ENCODE results near the gene PYGO2.
A peak's percentile ranks its signal among the peaks of the same experiment; 100 is the strongest.

Gene PYGO2

DNA sequence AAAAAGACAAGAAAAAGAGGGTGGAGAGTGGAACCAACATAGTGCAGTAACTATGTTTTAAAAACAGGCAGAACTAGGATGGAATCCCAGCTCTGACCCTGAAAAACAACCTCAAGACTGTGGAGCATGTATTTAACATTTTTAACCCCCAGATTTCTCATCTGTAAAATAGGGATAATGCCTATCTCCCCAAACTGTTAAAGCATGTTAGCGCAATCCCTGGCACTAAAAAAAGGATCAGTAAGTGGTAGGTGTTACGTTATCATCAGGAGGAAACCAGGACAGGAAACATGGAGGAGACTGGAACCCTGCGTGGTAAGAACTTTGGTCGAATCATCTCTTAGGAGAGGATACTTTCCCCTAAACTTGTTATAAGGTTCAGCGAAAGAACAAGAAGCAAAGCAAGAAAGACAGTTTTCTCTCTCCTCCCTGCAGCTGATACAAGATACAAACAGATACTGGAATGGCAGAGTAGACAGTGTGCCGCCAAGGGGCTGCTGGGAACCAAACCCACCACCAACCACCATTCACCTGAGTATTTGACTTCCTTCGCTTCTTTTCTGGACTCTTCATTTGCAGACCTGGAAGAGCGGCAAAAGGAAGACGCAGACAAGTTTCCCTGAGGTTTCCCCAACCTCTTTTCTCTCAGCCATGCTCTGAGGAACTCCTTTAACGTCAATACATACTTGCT lies 991 bp downstream of the PYGO2 start:
- DNase-seq (ENCODE audit: low read depth): no peak

DNA sequence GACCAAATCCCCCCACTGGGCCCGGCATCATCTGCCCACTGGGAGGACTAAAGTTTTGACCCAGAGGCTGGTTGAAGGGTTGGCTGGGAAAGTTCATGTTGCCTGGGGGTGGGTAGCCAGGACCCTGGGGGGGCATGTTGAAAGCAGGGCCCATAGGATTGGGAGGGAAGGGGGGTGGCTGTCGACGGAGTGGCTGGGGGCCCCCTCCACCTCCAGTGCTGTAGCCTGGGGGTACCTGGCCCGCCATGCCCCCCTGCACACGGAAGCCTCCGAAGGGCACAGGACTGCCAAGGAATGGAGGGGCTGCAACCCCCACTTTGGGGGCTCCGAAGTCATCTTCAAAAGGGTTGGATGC lies 2.2 kb downstream of the PYGO2 start:
- no peak for DNase-seq (ENCODE audit: low read depth)

DNA sequence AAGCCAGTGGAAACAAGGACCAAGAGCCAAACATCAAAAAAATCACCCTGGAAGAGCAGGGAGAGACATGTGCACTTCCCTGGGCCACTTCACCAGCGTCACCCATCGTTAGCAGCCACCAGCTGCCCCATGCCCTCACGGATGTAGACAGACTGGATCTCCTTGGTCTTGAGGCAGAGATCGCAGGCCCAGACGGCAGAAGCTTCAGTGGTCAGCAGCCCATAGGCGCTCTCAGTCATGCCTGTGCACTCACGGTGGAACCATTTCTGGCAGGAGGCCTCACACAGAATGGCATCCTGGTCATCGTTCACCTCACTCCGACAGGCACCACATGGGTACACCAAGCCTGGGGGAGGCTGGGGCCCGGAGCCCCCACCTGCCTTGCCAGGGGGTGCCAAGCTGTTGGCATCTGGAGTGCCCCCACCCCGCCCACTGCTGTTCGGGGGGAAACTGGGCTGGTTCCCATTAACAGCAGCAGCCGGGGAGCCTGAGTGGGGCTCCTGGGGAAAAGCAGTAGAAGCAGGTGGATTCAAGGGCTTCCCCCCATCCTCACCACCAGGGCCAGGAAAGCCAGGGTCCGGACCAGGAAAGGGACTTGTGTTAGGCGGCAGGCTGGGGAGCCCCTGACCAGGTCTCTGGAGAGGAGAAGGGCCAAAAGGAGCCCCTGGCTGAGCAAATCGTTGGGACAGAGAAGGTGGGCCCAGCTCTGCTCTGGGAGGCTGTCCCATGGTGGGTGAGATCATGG lies 2.7 kb downstream of the PYGO2 start:
- DNase-seq (ENCODE audit: low read depth): no peak

DNA sequence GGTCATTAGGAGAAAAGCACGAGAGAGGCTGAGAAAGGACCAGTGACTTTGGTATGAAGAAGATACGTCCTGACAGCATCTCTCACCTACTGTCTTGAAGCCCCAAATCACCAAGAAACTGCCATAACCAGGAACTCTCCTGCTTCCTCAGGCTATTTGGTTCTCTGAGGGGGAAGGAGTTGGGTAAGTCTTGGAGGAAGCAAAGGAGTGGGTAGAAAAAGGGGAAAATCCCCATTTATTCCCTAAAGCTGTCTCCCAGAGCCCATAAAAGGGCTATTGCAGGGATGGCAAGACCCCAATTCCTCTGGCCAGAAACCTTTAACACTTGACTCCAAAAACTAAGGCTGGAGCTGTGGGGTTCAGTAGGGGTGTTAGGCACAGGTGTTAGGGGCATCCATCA lies 3.5 kb downstream of the PYGO2 start:
- no peak for DNase-seq (ENCODE audit: low read depth)

DNA sequence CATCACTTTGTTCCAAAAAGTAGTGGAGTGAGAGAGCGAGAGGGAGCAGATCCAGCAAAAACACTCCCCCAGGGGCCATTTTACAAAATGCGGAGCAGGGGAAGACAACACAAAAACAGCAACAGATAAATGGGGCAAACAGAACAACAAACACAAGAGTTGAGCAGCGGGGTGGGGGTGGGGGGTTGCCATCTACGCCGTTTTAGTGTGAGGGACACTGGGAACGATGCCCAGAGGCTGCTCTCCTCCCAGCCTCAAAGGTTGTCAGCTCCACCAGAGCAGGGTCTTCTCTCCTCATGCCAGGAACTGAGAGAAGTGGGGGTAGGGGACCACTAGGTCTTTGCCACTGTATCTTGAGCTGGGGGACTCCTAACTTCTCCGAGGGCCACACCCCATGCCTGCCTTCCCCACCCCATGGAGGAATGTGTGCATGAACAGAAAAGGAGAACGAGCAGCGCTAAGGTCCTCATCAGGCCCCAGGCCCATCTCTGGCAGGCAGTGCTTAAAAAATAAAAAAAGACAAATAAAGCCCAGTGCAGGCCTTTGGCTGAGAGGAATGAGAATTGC lies 4.4 kb downstream of the PYGO2 start:
- no peak for DNase-seq (ENCODE audit: low read depth)

DNA sequence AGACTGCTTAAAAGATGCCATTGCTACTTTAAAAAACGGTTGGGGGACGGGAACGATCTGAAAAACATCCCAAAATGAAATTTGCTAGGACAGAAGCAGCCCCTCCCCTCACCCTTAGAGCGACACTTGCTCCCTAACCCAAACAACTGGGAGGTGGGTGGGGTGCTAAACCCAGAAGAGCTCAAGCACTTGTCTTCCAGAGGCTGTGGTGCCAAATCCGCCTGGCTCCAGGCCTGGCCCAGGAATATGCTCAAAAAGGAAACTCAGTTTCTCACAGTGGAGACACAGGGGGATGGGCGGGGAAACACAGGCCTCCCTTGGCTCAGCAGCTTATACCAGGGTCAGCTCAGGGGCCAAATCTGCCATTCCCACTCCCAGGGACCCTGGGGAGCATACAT lies 5.0 kb downstream of the PYGO2 start:
- DNase-seq (ENCODE audit: low read depth): no peak

DNA sequence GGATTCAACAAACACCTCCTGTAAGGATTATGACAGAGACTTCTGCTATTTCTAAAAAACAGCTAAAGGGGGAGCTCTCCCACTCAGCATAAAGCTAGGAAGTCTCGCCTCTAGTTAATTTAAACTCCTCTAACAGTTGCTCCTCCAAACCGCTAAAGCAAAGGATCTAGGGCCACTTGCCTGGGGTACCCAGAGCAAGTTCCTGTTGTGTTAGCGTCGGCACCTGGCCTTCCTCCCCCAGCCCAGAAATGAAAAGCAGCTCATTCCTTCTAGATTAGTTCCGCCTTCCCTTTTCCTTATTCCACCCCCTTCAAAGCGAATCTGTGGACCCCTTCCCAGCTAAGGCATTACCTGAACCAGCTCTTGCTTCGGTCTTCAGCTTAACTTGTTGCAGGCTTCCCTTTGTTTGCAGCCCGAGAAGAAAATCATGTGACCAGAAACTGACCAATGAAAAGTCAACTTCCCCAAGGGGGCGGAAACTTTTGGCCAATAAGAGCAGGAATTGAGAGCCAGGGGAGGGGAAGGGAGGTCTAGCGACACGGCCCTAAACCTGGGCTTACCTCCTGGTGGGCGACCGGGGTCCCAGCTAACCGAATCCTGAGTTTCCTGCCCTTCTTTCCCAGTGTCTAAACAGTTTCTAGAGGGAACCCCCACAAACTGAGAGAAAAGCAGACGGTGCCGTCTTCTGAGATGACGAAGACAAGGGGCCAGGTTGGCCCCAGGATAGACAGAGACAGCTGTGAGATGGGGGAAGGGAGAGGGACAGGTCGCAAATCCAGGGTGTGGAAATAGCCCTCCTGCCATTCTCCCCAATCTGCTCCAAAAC lies 5.7 kb downstream of the PYGO2 start, which contains the start of gene PBXIP1:
TSS of gene PBXIP1 (minus strand) at position 382 of the 826 bp plus-strand sequence. CDS start 2,378 bp downstream, outside the sequence.
- peak; percentile 54 for DNase-seq (ENCODE audit: low read depth)

DNA sequence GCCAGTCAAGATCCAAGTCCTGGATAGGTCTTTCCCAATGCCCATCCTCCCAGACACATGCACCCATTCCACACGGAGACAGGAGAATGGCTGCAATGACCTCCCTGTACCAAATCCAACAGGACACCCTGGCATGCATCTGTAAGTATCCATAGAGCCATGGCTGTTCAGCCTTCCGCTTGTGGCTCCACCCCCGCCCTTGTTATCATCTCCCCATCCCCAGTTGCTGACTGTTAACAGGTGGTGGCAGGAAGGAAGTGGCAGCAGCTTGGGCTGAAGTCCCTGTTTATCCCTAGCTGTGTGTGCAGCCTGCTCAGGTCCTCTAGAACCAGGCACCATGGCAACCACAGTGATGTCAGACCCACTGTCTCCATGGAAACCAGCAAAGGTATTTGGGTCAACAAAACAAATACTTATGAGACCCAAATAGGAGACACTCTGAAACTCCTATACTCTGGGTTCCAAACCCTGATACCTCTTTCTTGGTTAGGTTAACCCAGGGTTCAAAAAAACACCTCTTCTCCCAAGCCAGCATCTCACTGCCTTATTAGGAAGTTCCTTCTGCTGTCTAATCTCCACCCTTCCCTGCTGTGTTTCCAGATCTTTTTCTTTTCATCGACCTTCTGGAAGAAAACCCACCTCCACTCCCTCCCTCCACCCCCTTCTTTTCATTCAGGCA lies 6.4 kb downstream of the PYGO2 start:
- peak; percentile 49 for DNase-seq (ENCODE audit: low read depth)

DNA sequence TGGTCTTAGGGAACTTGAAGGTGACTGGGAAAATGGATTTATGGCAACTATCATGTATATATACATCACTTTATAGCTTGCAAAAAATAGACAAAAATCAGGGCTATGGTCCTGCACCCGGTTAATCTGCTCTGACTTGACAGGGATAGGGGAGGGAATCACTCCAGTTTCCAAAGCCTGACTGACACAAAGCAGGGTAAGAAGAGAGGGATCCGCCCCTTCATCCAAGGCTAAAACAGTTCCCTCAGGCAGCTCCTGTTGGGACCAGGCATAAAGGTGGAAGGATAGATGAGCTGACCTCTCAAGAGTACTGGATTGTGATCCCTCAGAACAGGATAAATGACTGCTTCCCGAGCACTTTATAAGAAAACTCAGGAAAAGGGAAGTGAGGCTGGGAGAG lies 7.0 kb downstream of the PYGO2 start:
- no peak for DNase-seq (ENCODE audit: low read depth)

DNA sequence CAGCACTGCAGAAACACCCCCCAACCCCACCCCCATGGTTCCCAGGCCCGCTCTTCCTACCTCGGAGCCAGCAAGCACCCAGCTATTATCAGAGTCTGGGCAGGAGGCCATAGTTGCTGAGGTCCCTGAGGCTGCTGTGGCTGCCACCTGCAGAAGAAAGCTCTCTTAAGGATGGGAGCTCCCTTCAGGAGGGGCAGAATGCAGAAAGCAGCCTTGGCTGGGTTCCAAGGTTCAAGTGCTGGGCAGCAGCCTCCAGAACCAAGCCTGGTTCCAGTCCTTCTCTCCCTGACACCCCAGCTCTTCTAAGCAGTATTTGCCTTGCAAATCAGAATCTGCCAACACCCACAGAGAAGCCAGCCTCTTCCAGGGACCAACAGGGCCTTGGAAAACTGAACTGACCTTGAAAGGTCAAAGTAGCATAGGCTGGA lies 8.0 kb downstream of the PYGO2 start:
- DNase-seq (ENCODE audit: low read depth): no peak

DNA sequence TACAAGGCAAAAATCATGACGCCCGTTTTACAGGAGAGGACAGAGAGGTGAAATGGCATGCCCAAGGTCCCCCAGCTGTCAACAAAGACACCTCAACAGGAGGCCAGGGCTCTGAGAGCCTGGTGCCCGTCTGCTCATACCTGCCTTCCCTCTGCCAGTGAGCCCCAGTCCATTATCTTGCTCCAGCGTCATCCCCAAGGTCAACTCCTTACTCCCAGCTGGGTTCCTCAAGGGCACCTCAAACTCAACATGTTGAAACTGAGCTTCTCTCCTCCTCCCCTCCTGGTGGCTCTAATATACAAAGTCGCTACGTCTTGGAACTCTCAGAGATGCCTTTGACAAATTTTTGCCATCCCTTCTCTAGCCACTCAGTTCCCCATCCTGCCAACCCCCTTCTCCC lies 8.9 kb downstream of the PYGO2 start:
- no peak for DNase-seq (ENCODE audit: low read depth)

DNA sequence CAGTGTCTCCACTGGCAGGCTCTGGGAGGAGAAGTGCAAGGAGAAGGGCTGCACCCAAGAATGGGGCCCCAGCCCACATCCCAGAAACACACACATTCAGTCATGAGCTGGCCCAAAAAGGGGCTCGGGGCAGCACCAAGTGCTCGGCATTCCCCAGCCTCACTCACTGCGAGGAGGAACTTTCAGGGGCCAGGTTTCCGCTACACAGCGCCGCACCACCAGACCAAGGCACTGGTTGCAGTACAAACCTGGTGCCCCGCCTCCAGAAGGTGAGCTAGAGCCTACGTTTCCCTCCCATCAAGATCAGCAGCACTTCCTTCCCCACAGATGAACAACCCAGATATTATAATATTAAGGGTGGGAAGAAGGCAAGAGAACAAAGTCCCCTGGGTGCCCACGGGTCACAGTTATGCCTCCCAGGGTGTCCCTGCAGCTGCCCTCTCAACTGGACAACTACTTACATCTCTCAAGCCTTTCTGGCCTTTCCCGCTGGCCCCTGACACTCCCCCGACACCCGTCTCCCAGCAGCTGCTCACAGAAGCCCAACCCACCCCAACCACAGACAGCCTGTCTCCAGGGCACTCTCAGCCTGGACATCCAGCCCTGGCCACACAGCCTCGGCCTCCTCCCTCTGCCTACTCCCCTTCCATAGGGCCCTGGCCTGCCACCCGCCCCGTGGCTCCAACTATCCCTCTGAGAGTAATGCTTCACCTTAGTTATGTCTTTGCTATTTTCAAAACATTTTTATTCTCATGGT lies 9.5 kb downstream of the PYGO2 start:
- no peak for DNase-seq (ENCODE audit: low read depth)

DNA sequence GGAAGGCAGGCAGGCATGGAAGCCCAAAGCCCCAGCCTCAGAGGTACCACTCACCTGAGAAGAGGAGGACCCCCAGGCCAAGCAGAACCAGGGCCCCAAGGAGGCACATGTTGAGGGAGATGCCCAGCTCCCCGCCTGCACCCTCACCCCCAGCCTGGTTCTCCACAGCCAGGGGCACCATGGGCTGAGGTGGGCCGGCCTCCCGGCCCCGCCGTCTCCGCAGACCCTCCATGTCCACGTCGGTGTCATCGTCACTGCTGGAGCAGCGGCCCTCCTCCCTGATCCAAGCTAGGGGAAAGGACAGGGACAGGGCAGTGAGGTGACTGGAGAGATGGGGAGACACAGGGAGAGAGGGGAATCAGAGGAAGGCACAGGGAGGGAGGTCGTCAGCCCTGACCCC lies 13.5 kb downstream of the PYGO2 start:
- no peak for DNase-seq (ENCODE audit: low read depth)

DNA sequence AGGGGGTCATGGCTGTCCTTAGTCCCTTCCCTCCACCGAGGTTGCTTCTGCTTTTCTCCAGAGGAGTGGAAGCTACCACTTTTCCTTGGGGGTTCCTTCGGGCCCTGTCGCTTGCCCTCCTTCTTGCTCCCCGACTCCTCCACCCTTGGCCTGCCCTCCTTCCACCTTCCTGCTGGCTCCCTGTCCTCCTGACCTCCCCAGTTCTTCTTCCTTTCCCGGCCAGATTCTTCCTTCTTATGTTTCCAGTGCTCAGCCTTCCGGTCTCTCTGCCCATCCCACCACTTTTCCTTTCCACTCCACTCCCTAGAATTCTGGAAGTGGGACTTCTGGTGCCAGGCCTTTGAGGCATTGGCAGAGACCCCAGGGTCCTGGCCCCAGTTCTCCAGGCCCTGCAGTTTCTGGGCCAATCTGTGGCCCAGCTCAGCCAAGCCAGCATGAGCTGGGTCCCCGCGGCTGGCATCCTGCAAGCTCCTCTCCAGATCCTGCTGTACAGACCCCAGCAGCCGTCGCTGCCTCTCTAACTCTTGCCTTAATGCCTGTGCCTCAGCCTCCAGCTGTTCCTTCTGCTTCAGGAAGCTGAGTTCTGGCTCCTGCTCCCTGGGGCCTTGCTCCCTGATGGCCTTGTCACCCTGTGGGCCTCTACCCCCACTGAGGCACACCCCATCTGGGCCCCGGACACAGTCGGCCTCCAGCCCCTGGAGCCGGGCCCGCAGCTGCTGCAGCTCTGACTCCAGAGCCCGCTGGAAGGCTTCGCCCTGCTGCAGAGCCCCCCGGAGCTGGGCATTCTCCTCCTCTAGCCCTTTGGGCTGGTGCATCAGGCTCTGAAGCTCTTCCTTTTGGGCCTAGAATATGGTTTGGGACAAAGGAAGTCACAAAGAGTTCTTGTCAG lies 15.4 kb downstream of the PYGO2 start:
- DNase-seq (ENCODE audit: low read depth): no peak

DNA sequence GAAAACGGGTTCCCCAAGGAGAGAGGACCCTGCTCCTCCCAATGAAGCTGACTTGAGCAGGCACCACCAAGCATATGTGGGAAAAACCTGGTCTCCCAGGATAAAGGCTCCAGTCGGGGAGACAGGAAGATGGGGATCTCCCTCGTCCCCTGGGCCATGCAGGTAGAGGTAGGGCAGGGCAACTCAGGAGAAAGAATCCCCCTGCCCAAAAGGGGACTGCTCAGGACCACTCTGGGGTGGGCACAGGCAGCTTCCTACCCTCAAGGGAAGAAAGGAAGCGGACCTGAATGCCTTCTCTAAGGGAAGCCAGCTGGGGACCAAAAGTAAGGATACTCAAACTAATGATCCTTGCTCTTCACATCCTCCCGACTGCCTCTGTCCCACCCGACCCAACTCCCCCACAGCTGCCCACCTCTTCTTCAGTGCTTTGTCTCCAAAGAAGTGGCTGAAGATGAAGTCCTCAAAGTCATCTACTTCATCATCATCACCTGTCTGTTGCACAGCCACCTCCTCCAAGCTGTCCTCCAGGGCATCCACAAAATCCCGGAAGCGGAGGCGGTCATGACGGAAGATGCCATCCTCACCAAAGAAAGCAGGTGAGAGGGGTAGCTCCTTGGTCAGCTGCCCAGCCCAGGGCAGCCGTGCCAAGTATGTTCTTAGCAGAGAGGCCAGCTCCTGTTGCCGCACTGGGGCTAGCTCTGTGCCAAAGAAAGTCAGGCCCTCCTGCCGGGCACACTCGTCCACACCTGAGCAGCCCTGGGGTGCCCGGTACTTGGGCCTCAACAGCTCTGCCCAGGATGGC lies 16.2 kb downstream of the PYGO2 start:
- DNase-seq (ENCODE audit: low read depth): no peak

DNA sequence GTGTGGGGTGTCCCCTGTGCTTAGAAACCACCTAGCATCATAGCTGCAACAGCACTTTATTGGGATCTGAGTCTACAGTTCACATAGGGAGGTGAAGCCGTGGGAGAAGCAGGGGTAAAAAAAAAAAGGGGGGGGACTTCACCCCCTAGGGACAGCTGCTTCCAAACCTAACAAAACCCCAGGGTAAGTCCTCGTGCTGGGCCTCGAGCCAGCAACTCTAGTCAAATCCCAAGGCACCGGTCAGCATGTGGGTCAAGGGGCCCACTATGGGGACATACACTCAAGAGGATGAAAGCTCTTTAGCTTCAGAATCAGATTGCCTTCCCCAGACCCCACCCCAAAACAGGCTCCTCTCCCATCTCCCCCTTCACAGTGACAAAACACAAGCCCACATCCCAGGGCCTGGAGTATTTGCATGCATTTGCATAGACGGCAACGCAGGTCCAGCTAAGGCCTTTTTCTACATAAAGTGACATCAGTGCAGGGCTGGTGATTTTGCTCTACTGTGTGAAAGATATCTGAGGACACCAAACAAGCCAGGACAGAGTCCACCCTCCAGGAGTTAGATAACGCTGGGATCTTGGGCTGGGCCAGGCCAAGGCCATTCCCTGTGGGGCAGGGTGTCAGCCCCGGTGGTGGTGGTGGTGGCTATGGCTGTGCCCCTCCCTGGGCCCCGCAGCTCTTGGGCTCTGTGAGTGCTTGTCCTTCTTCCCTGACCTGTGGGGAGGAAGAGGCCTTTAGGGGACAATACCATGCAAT lies 17.0 kb downstream of the PYGO2 start:
- DNase-seq (ENCODE audit: low read depth): no peak

DNA sequence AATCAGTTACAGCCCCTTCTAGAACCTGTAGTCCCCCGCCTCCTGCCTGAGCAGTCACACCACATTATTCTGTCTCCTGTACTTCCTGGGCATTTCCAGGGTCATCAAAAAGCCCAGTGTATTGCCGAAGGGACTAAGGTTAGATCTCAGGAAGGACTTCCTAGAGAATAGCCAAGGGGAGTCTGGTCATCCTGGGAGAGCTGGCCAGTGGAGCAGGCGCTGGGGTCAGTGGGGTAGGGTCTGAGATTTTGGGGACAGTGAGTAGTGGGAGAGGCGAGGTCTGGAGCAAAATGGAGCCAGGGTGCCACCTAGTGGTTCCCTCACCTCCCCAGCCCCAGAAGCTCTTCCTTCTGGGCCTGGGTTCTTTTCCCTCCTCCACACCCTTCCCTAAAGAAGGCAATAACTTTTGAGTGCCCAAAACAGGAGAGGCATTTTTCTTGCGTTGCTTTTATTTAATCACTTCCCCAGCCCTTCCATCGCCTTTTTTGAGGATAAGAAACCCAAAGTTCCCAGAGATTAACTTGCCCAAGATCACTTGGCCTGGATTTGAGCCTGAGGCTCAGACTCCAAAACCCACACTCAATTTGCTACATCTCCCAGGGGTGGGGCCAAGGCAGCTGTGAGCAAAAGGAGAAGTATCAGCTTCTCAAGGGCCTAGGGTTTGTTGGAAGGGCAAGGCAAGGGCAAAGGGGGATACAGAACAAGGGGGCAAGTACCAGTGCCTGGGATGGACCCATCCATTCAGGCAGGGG lies 17.8 kb downstream of the PYGO2 start:
- no peak for DNase-seq (ENCODE audit: low read depth)

All from stimulated activated CD8-positive, alpha-beta memory T cell treated with anti-CD3 and anti-CD28 coated beads, Interleukin-7, amount 100 ng/mL, for 24 hours (primary cell).